22Rv1 (cell line): ENCODE results near the gene FAM168A.
"Not testable (repeated sequence)": the region's sequence is repeated elsewhere in the genome, so short reads cannot be mapped to it uniquely, and the experiment has no call there.

Experiments used
- H3K27ac ChIP-seq: fragments of 450-650 bp; 2 replicates; pipeline ENCODE4 v1.5.1; 2017
- ZFX ChIP-seq: fragments of 450-650 bp; IDR thresholded peaks from 2 replicates; pipeline ENCODE4 v1.6.1; 2017; ENCODE audit warnings: antibody characterized with exemption, borderline replicate concordance
- TF ChIP-seq, protein P1 (sequence below): fragments of 450-650 bp; IDR thresholded peaks from 2 replicates; pipeline ENCODE4 v1.5.1; 2017; ENCODE audit warnings: mild to moderate bottlenecking

Gene FAM168A

DNA sequence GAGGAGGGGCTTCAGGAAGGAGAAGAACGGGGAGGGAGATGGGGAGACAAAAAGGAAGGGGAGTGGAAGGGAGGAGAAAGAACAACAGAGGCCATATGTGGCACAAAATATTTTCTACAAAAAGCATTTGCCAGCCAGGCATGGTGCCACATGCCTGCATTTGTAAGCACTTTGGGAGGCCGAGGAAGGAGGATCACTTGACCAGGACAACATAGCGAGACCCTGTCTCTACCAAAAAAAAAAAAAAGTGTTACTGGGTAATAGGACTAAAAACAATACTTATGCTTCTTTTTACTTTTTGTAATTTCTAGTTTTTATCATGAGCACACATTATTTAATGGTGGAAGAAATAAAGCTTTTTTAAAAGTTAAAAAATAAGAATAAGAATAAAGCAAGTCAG lies 5.3 kb downstream of the FAM168A start:
- no peak overlapping the region for H3K27ac ChIP-seq
- TF ChIP-seq ZFX: no peak
- TF ChIP-seq, protein P1, sequence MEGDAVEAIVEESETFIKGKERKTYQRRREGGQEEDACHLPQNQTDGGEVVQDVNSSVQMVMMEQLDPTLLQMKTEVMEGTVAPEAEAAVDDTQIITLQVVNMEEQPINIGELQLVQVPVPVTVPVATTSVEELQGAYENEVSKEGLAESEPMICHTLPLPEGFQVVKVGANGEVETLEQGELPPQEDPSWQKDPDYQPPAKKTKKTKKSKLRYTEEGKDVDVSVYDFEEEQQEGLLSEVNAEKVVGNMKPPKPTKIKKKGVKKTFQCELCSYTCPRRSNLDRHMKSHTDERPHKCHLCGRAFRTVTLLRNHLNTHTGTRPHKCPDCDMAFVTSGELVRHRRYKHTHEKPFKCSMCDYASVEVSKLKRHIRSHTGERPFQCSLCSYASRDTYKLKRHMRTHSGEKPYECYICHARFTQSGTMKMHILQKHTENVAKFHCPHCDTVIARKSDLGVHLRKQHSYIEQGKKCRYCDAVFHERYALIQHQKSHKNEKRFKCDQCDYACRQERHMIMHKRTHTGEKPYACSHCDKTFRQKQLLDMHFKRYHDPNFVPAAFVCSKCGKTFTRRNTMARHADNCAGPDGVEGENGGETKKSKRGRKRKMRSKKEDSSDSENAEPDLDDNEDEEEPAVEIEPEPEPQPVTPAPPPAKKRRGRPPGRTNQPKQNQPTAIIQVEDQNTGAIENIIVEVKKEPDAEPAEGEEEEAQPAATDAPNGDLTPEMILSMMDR: no peak

DNA sequence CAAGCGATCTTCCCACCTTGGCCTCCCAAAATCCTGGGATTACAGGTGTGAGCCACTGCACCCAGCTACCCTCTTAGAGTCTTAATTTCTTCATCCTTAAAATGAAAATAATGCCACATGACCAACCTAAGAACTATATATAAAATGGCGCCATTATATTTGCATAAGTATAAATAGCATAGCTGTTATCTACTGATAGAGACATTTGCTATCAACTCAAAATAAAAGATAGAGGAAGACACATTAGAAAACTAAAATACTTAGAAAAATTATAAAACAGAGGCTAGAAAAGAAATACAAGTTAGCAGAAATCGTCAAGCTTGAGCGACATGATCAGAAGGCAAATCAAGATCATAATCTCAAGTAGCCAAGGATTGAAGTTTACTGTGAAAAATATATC lies 6.2 kb downstream of the FAM168A start:
- H3K27ac ChIP-seq: no peak overlapping the region
- TF ChIP-seq, protein P1: no peak
- no peak for TF ChIP-seq ZFX

DNA sequence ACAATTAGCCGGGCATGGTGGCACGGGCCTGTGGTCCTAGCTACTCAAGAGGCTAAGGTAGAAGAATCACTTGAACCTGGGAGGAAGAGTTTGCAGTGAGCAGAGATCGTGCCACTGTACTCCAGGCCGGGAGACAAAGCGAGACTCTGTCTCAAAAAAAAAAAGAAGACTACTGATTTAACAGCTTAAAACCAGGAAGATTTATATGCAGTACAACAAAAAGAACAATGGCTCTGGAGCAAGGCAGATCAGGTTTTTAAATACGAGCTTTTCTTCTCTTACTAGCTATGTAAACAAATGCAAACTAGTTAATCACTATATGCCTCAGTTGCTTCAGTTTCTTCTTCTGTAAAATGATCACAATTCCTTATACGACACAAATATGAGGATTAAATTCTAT lies 6.9 kb downstream of the FAM168A start:
- no peak for TF ChIP-seq ZFX
- TF ChIP-seq, protein P1: no peak
- no peak overlapping the region for H3K27ac ChIP-seq

DNA sequence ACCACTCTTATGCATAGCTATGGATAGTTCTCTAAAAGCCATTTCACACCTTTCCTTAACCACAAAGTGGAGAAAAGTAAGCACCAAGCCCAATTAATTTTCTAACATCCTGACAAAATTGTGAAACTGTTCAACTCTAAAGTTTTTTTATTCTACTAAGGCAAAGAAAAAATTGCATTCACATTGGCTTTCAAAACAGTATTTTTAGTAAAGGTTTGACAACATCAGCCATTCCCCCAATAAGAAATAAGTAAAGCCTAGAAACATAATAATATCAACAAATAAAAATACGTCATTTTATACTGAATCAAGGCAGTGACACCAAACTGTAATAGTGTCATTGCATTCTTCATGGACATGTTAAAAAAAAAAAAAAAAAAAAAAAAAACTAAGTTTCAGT lies 11.1 kb downstream of the FAM168A start:
- no peak overlapping the region for H3K27ac ChIP-seq

DNA sequence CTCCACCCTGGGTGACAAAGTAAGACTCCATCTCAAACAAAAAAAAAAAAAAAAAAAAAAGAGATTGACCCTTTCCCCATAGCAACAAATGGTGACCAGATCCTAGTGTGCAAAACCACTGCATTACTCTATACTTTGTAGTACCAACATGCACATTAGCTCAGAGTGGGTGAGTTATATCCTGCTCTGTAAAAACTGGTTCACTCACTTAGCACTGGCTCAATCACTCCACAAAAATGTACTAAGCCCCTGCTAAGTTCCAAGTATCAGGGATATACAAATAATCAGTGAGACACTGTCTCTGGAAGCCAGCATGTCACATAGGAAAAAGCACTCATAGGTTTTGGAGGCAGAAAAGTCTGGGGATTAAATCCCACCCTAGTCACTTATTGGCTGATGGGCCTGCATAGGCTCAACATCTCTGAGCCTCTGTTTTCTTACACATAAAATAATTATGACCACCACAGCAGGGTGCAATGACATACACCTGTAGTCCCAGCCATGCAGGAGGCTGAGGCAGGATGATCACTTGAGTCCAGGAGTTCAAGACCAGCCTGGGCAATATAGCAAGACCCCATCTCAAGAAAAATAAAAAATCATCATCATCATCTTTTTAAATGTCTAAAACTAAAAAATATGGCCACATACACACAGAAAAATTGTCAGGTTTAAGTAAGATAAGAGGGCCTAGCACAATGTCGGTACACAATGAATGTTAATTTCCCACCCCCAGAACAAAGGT lies 11.9 kb downstream of the FAM168A start:
- no peak overlapping the region for H3K27ac ChIP-seq
- no peak for TF ChIP-seq ZFX
- TF ChIP-seq, protein P1: no peak

More for the DNA sequence above, 11.1 kb downstream of the FAM168A start:
- TF ChIP-seq, protein P1: no peak
- TF ChIP-seq ZFX: no peak

DNA sequence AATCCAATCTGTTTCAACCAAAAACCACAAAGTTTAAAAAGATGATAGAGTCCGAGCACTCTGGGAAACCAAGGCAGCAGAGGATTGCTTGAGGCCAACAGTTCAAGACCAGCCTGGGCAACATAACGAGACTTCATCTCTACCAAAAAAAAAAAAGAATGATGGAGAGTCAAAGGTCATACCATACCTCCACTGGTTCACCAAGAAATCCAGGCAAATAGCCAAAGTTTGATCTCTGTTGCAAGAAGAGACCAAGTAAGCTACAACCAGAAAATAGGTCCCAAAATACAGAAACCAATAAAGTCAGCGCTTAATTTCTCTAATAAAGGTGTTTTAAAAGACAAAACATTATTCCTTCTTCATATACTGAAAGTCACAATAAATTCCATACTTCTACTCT lies 13.1 kb downstream of the FAM168A start:
- TF ChIP-seq ZFX: no peak
- TF ChIP-seq, protein P1: no peak
- no peak overlapping the region for H3K27ac ChIP-seq

DNA sequence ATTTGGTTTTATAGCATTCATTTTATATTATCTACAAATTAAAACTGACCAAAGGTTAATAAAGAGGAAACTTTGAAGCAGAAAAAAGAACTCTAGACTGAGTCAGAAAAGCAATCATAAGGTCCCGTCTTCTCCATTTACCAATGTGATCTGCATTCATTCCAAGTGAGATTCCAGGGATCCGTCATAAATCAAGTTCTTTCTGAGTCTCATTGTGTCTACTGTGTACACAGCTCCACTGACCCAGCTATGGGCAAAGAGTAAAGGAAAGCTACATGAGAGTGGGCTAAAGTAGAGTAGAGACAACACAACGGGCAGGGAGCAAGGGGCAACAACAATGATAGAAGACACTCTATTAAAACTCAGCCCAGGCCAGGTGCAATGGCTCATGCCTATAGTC lies 15.3 kb downstream of the FAM168A start:
- no peak overlapping the region for H3K27ac ChIP-seq
- TF ChIP-seq ZFX: no peak
- TF ChIP-seq, protein P1: no peak

DNA sequence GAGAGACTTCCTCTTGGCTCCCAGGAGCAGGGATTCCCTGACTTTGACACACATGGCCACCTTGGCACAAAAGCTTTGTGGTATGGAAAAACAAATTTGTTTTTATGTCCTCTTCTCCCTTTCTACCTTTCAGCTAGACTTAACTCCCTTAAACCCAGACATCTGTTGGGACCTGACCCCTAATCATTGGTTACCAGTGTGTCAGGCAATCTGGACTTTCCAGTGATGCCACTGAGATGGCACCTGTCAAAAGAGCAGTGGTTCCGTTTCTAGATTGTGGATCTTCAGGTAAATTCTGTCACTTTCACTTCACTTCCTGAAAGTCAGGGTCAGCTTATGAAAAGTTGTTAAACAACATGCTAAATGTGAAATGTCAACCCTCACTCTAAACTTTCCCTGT lies 17.2 kb downstream of the FAM168A start:
- not testable (repeated sequence) for H3K27ac ChIP-seq
